ENCODE measurements around the gene RGR.

DNA sequence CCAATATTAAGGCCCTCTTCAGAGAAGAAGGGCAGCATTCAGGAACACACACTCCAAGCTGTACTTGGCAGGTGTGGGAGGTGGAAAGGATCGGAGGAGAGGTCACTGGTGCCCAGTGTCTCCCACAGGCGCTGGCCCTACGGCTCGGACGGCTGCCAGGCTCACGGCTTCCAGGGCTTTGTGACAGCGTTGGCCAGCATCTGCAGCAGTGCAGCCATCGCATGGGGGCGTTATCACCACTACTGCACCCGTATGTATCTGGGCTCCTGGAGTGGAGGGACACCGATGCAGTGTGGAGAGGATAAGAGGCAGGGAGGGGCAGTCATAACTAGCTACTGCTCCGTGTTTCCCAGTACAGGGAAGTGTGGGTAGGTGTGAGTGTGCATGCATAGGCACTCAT, 3.9 kb downstream of the RGR start:
- TF ChIP-seq, protein P1, sequence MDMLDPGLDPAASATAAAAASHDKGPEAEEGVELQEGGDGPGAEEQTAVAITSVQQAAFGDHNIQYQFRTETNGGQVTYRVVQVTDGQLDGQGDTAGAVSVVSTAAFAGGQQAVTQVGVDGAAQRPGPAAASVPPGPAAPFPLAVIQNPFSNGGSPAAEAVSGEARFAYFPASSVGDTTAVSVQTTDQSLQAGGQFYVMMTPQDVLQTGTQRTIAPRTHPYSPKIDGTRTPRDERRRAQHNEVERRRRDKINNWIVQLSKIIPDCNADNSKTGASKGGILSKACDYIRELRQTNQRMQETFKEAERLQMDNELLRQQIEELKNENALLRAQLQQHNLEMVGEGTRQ (CRISPR knock-in tag; IDR thresholded peaks at IDR 0.05) = no peak
- TF ChIP-seq, protein P2, sequence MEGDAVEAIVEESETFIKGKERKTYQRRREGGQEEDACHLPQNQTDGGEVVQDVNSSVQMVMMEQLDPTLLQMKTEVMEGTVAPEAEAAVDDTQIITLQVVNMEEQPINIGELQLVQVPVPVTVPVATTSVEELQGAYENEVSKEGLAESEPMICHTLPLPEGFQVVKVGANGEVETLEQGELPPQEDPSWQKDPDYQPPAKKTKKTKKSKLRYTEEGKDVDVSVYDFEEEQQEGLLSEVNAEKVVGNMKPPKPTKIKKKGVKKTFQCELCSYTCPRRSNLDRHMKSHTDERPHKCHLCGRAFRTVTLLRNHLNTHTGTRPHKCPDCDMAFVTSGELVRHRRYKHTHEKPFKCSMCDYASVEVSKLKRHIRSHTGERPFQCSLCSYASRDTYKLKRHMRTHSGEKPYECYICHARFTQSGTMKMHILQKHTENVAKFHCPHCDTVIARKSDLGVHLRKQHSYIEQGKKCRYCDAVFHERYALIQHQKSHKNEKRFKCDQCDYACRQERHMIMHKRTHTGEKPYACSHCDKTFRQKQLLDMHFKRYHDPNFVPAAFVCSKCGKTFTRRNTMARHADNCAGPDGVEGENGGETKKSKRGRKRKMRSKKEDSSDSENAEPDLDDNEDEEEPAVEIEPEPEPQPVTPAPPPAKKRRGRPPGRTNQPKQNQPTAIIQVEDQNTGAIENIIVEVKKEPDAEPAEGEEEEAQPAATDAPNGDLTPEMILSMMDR (IDR thresholded peaks at IDR 0.05) = no peak
- TF ChIP-seq, protein P3, sequence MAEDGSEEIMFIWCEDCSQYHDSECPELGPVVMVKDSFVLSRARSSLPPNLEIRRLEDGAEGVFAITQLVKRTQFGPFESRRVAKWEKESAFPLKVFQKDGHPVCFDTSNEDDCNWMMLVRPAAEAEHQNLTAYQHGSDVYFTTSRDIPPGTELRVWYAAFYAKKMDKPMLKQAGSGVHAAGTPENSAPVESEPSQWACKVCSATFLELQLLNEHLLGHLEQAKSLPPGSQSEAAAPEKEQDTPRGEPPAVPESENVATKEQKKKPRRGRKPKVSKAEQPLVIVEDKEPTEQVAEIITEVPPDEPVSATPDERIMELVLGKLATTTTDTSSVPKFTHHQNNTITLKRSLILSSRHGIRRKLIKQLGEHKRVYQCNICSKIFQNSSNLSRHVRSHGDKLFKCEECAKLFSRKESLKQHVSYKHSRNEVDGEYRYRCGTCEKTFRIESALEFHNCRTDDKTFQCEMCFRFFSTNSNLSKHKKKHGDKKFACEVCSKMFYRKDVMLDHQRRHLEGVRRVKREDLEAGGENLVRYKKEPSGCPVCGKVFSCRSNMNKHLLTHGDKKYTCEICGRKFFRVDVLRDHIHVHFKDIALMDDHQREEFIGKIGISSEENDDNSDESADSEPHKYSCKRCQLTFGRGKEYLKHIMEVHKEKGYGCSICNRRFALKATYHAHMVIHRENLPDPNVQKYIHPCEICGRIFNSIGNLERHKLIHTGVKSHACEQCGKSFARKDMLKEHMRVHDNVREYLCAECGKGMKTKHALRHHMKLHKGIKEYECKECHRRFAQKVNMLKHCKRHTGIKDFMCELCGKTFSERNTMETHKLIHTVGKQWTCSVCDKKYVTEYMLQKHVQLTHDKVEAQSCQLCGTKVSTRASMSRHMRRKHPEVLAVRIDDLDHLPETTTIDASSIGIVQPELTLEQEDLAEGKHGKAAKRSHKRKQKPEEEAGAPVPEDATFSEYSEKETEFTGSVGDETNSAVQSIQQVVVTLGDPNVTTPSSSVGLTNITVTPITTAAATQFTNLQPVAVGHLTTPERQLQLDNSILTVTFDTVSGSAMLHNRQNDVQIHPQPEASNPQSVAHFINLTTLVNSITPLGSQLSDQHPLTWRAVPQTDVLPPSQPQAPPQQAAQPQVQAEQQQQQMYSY (CRISPR knock-in tag; IDR thresholded peaks at IDR 0.05) = no peak
- TF ChIP-seq, protein P4, sequence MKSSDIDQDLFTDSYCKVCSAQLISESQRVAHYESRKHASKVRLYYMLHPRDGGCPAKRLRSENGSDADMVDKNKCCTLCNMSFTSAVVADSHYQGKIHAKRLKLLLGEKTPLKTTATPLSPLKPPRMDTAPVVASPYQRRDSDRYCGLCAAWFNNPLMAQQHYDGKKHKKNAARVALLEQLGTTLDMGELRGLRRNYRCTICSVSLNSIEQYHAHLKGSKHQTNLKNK (CRISPR knock-in tag; IDR thresholded peaks at IDR 0.05) = no peak
- TF ChIP-seq MYBL2 (CRISPR knock-in tag; IDR thresholded peaks at IDR 0.05) (no peak), TCF7 (CRISPR knock-in tag; IDR thresholded peaks at IDR 0.05; ENCODE audit: low read depth) (no peak)
- TF ChIP-seq, protein P5, sequence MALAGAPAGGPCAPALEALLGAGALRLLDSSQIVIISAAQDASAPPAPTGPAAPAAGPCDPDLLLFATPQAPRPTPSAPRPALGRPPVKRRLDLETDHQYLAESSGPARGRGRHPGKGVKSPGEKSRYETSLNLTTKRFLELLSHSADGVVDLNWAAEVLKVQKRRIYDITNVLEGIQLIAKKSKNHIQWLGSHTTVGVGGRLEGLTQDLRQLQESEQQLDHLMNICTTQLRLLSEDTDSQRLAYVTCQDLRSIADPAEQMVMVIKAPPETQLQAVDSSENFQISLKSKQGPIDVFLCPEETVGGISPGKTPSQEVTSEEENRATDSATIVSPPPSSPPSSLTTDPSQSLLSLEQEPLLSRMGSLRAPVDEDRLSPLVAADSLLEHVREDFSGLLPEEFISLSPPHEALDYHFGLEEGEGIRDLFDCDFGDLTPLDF (CRISPR knock-in tag; IDR thresholded peaks at IDR 0.05) = no peak

Data from WTC11 (cell line).